ENCODE results near the gene EZH2. TPM values are rescaled to one million over a fixed set of nuclear protein-coding genes. Genes with fewer than 3 reads are reported as not detected.

EZH2 gene
- total and polyA plus RNA-seq, 2 donors from 2014 or later: 1.6 to 4.7 TPM

DNA sequence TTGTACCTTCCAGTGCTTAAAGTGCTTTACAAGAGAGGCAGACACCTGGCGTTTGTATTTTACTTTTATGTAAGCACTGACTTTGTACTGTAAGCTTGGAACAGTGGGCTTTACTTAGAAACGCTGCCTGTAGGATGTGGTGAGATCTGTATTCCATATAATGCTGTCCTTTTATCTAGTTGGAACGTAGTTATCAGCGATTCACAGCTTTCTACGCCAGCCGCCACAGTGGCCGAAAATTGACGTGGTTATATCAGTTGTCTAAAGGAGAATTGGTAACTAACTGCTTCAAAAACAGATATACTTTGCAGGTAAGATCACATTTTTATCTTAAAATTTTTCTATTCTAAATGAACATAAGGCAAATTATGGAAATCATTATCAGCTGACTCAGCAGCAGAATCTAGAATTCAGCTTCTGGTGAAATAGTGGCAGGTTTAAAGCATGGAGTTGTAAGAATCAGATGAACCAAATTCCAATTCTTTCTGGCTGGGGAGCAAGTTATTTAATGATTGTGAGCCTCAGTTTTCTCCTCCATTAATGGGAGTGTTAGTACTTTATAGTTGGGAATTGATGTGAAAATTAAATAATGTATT is 93.9 kb downstream of the EZH2 start:
- H3K27ac ChIP-seq (ENCODE audit: low read depth in 2 of 2, low read length in 2 of 2): no peak overlapping the region
- H3K27me3 ChIP-seq (ENCODE audit: control insufficient read depth, insufficient read depth, low read length): no peaks in the 10 kb centered on the region
- TF ChIP-seq CTCF (IDR thresholded peaks at IDR 0.05; ENCODE audit: borderline replicate concordance, extremely low read depth, insufficient read depth): no peak
- intact Hi-C loops (cut with DNase I): no loop called here
- no peak for FAIRE-seq
- H3K4me1 ChIP-seq (ENCODE audit: control insufficient read depth in 2 of 3, insufficient read depth in 2 of 3, low read depth in 1 of 3, low read length in 3 of 3): no peaks in the 10 kb centered on the region
- no peak overlapping the region for H3K9ac ChIP-seq (ENCODE audit: low read length in 3 of 3)
- H3K9me3 ChIP-seq (ENCODE audit: control insufficient read depth in 2 of 3, insufficient read depth in 1 of 3, low read length in 3 of 3): no peaks in the 10 kb centered on the region
- DNase-seq: no peak
- H3K4me3 ChIP-seq (ENCODE audit: low read length in 3 of 3): no peak overlapping the region
- H3K36me3 ChIP-seq (ENCODE audit: control insufficient read depth in 2 of 3, insufficient read depth in 3 of 3, low read length in 3 of 3): peaks cover 2 to 68% (median 35%) of the 10 kb centered on the region in 3 donors

GRCh38 chr7:148789220-148789619 is 94.9 kb downstream of the EZH2 start:
- TF ChIP-seq CTCF (IDR thresholded peaks at IDR 0.05; ENCODE audit: borderline replicate concordance, extremely low read depth, insufficient read depth): no peak
- intact Hi-C loops (cut with DNase I): no loop called here
- no peak for FAIRE-seq
- Histone ChIP-seq H3K4me3 (ENCODE audit: low read length in 3 of 3) (no peak overlapping the region), H3K4me1 (ENCODE audit: control insufficient read depth in 2 of 3, insufficient read depth in 2 of 3, low read depth in 1 of 3, low read length in 3 of 3) (no peaks in the 10 kb centered on the region), H3K27ac (ENCODE audit: low read depth in 2 of 2, low read length in 2 of 2) (no peak overlapping the region), H3K9ac (ENCODE audit: low read length in 3 of 3) (no peak overlapping the region), H3K9me3 (ENCODE audit: control insufficient read depth in 2 of 3, insufficient read depth in 1 of 3, low read length in 3 of 3) (no peaks in the 10 kb centered on the region), H3K27me3 (ENCODE audit: control insufficient read depth, insufficient read depth, low read length) (no peaks in the 10 kb centered on the region), H3K36me3 (ENCODE audit: control insufficient read depth in 2 of 3, insufficient read depth in 3 of 3, low read length in 3 of 3) (peaks cover 2 to 66% (median 32%) of the 10 kb centered on the region in 3 donors)
- DNase-seq: no peak

DNA sequence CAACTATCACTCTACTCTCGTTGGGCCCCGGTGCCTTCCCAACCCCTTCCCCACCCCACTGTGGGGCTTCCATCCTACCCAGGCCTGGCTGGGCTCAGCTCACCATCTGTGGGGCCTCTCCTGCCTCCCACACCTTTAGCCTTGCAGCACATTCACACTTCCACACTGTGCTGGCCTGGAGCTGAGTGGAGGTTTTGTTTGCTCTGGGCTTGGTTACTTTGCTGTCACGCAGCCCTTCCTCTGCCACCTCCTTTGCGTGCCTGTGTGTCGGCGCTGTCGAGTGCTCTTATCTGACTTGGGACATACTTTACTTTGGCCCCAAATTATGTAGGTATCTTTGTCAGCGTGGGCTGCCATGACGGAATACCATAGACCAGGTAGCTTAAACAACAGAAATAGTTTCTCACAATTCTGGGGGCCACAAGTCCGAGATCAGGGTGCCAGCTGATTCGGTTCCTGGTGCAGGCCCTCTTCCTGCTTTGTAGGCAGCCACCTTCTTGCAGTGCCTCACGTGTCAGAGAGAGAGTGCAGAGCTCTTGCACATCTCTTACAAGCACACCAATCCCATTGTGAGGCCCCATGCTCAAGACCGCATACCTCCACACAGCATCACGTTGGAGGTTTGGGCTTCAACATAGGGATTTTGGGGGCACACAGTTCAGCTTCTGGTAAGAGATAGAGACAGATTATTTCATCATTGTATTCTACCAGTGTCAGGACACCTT is 96.4 kb downstream of the EZH2 start:
- Histone ChIP-seq H3K9me3 (ENCODE audit: control insufficient read depth in 2 of 3, insufficient read depth in 1 of 3, low read length in 3 of 3) (no peaks in the 10 kb centered on the region), H3K27me3 (ENCODE audit: control insufficient read depth, insufficient read depth, low read length) (no peaks in the 10 kb centered on the region), H3K9ac (ENCODE audit: low read length in 3 of 3) (no peak overlapping the region), H3K4me1 (ENCODE audit: control insufficient read depth in 2 of 3, insufficient read depth in 2 of 3, low read depth in 1 of 3, low read length in 3 of 3) (no peaks in the 10 kb centered on the region), H3K4me3 (ENCODE audit: low read length in 3 of 3) (no peak overlapping the region), H3K27ac (ENCODE audit: low read depth in 2 of 2, low read length in 2 of 2) (no peak overlapping the region), H3K36me3 (ENCODE audit: control insufficient read depth in 2 of 3, insufficient read depth in 3 of 3, low read length in 3 of 3) (peaks cover 0 to 60% (median 37%) of the 10 kb centered on the region in 3 donors)
- no peak for TF ChIP-seq CTCF (IDR thresholded peaks at IDR 0.05; ENCODE audit: borderline replicate concordance, extremely low read depth, insufficient read depth)
- FAIRE-seq (no peak), DNase-seq (no peak)
- intact Hi-C loops (cut with DNase I): no loop called here
